ENCODE data around the gene XRCC2.
"Not testable (repeated sequence)": the region's sequence is repeated elsewhere in the genome, so short reads cannot be mapped to it uniquely, and the experiment has no call there.

XRCC2 gene

GRCh38 chr7:152675759-152676636 lies at the start of gene XRCC2:
Gene XRCC2 (minus strand): TSS chr7:152676141. CDS start chr7:152676079, 62 bp downstream.
- peak; percentile 92 for DNase-seq

GRCh38 chr7:152723364-152723763 lies 47.4 kb upstream of the XRCC2 start:
- DNase-seq, result no peak

- DNase-seq, result not testable (repeated sequence)
These were observed 36.6 kb upstream of the XRCC2 start for GRCh38 chr7:152712412-152713042.

GRCh38 chr7:152711444-152711944 lies 35.6 kb upstream of the XRCC2 start:
- no peak for DNase-seq

- DNase-seq, result no peak
These were observed 34.2 kb upstream of the XRCC2 start for GRCh38 chr7:152710153-152710442.

GRCh38 chr7:152709287-152710152 lies 33.6 kb upstream of the XRCC2 start:
- peak; percentile 14 for DNase-seq

GRCh38 chr7:152704796-152705384 lies 28.9 kb upstream of the XRCC2 start:
- DNase-seq, result no peak

GRCh38 chr7:152699079-152699478 lies 23.1 kb upstream of the XRCC2 start:
- peak; percentile 7 for DNase-seq

GRCh38 chr7:152697268-152697974 lies 21.5 kb upstream of the XRCC2 start:
- not testable (repeated sequence) for DNase-seq

- not testable (repeated sequence) for DNase-seq
These were observed 16.3 kb upstream of the XRCC2 start for GRCh38 chr7:152692196-152692595.

- DNase-seq, result no peak
These were observed 7.4 kb upstream of the XRCC2 start for GRCh38 chr7:152683297-152683696.

- DNase-seq, result no peak
These were observed 2.1 kb upstream of the XRCC2 start for GRCh38 chr7:152677808-152678670.

GRCh38 chr7:152674860-152675758 lies 832 bp downstream of the XRCC2 start:
- peak; percentile 53 for DNase-seq

GRCh38 chr7:152673897-152674296 lies 2.0 kb downstream of the XRCC2 start:
- no peak for DNase-seq

GRCh38 chr7:152672626-152673025 lies 3.3 kb downstream of the XRCC2 start:
- no peak for DNase-seq

GRCh38 chr7:152669758-152670157 lies 6.2 kb downstream of the XRCC2 start:
- DNase-seq, result no peak

GRCh38 chr7:152668975-152669374 lies 7.0 kb downstream of the XRCC2 start:
- DNase-seq, result no peak

GRCh38 chr7:152667958-152668357 lies 8.0 kb downstream of the XRCC2 start:
- DNase-seq, result peak; percentile 17

- no peak for DNase-seq
These were observed 9.9 kb downstream of the XRCC2 start for GRCh38 chr7:152666078-152666477.

GRCh38 chr7:152664636-152665035 lies 11.3 kb downstream of the XRCC2 start:
- no peak for DNase-seq
